ENCODE data around the gene MYBPC3.

Gene MYBPC3

DNA sequence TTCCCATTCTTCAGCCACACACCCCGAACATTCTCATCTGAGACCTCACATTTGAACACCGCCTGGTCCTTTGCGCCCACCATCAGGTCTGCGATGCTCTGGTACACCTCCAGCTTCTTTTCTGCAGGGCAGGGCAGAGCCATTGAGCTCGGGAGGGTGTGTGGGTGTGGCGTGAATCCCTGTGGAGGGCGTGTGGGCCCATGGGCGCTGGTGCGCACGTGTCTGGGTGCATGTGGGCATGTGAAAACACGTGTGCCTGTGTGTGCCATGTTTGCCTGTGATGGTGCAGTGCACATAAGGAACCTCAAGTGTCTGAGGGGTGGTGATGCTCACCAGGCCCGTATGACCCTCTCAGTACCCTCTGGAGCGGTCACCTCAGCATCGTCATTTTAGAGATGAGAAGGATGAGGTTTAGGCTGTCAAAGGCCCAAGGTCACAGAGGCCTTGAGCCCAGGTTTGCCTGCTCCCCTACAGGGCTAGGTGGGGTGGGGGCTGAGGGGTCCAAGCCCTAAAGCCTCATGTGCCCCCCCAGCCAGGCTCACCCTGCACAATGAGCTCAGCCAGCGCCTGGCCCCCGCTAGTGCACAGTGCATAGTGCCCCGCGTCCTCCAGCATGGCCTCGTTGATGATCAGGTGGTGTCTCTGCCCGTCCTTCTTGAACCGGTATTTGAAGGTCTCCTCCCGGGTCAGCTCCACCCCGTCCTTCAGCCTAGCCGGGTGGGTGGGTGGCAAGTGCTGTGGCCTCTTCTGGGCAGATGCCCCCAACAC, 10.3 kb downstream of the MYBPC3 start:
- TF ChIP-seq, protein P1, sequence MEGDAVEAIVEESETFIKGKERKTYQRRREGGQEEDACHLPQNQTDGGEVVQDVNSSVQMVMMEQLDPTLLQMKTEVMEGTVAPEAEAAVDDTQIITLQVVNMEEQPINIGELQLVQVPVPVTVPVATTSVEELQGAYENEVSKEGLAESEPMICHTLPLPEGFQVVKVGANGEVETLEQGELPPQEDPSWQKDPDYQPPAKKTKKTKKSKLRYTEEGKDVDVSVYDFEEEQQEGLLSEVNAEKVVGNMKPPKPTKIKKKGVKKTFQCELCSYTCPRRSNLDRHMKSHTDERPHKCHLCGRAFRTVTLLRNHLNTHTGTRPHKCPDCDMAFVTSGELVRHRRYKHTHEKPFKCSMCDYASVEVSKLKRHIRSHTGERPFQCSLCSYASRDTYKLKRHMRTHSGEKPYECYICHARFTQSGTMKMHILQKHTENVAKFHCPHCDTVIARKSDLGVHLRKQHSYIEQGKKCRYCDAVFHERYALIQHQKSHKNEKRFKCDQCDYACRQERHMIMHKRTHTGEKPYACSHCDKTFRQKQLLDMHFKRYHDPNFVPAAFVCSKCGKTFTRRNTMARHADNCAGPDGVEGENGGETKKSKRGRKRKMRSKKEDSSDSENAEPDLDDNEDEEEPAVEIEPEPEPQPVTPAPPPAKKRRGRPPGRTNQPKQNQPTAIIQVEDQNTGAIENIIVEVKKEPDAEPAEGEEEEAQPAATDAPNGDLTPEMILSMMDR (IDR thresholded peaks at IDR 0.05; ENCODE audit: low read depth, low read length) = no peak
- no peak for DNase-seq (ENCODE audit: extremely low read depth, low read depth)

DNA sequence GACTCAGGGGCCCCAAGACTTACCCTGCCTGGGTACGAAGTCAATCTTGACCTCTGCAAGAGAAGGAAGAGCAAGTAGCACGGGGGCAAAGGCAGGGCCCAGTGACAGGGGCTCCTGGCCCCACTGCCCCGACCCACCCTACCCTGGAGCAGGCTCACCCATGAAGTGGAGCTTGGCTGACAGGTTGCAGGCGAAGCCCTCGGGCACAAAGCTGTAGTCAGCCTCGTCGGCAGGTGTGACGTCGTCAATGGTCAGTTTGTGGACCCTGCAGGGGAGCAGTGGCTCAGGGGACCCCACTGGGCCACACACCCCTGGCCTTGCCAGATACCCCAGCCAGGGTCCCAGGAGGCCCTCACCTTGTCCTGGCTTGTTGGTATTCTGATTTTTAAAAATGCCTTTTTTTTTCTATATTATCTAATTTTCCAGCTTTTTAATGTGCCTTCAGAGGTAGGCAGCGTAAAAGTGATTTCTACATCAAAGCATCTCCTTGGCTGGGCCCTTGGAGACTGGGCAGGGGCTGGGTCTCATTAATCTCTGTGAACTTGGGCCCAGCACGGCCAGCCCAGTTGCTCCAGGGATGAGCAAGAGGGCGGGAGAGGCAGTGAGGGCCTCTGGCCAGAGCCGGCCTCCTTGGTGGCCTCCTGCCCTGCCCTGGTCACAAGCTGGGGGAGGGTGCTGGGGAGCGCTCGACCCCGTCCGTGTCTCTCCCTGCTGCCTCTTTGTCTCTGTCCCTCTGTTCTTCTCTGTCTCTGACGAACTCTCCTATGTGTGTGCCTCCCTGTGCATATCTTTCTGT, 11.3 kb downstream of the MYBPC3 start:
- TF ChIP-seq, protein P1 (IDR thresholded peaks at IDR 0.05; ENCODE audit: low read depth, low read length) = no peak
- DNase-seq (ENCODE audit: extremely low read depth, low read depth) = no peak

DNA sequence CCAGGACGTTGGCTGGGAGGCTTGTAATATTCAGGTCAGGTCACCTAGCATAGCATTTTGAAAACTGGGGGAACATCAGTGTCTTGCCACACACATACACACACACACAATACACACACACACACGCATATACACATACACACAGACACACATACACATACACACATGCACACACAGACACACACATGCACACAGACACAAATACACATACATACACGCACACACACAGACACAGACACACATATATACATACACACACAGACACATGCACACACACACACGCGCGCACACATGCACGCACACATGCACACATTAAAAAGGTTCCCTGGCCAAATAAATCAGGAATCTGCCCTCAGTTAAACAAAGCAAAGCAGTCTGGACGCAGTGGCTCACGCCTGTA, 12.5 kb downstream of the MYBPC3 start:
- TF ChIP-seq, protein P1 (IDR thresholded peaks at IDR 0.05; ENCODE audit: low read depth, low read length) = no peak
- no peak for DNase-seq (ENCODE audit: extremely low read depth, low read depth)

DNA sequence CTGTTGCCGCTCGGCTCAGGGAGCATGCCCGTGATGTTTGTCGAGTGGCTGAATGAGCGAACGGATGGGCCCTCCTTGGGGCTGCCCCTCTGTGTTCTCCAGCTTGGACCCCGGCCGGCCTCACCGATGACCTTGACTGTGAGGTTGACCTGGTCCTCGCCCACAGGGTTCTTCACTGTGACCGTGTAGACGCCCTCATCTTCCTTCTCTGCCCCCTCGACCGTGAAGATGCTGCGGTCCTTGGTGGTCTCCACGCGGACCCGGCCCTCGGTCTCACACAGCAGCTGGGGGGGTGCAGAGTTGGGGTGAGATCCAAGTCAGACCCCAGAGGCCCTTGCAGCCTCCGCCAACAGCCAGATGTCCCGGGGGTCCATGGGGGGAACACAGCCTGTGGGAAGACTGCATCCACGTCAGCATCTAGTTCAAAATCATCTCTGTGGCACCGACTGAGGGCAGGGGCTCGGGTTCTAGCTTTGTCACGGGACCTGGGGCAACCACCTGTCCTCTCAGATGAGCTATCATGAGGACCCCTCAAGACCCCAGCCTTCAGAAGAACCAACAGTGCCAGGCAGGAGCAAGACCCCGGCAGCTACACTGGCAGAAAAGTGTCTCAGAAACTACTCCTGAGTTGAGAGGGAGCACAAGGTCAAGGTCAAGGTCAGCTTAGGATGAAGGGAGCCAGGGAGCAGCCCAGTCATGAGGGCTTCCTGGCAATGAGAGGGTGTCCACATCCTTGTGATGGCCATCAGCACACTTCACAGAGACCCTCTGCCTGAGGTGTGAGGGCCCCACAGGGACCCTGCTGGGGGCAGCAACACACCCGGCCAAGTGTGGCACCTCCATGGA, 13.9 kb downstream of the MYBPC3 start:
- no peak for DNase-seq (ENCODE audit: extremely low read depth, low read depth)
- TF ChIP-seq, protein P1 (IDR thresholded peaks at IDR 0.05; ENCODE audit: low read depth, low read length) = no peak

DNA sequence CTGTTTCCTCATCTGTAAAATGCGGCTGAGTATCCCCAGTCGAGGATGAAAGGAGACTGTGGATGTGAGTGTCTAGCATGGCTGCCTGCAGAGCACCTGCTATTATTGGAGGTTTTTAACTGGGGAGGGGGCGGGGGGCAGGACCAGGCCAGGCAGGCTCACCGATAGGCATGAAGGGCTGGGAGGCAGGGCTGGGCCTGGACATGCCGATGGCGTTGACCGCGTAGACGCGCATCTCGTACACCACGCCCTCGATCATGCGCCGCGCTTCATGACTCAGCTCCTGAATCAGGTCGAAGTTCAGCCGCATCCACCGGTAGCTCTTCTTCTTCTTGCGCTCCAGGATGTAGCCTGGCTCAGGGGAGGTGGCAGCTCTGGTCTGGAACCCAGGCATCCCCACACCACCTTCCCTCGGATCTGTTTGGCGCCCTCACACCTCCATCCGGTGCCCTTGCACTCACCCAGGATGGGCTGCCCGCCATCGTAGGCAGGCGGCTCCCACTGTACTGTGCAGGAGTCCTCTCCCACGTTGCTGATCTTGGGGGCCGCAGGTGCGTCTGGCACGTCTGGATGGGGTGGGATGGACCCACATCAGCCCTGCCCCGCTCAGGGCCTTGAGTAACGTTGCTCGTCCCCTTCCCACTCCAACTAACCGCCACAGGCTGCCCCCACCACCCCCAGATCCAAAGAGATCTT, 15.1 kb downstream of the MYBPC3 start:
- DNase-seq (ENCODE audit: extremely low read depth, low read depth) = no peak

DNA sequence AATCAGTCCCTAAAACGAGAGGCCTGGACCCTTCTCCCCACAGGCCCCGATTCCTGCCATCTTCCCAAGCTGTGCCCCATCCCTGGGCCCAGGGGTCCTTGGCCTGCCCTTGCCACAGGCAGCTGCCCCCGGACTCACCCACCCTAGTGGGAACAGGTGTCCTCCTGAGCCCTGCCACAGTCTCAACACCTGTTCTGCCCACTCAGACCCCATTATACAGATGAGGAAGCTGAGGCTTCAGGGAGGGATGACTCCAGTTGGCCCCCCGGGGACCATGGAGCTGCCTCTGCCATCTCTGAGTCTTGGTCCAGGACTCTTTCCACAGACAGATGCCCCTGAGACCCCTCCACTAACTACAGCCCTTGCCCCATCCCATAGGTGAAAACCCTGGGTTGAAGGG, 15.9 kb downstream of the MYBPC3 start:
- no peak for DNase-seq (ENCODE audit: extremely low read depth, low read depth)

More for the DNA sequence above, 15.1 kb downstream of the MYBPC3 start:
- TF ChIP-seq, protein P1 (IDR thresholded peaks at IDR 0.05; ENCODE audit: low read depth, low read length) = no peak

More for the DNA sequence above, 15.9 kb downstream of the MYBPC3 start:
- TF ChIP-seq, protein P1 (IDR thresholded peaks at IDR 0.05; ENCODE audit: low read depth, low read length) = no peak

Data from AG09319 (cell line).